GM23248 (cell line): ENCODE measurements around the gene CWC27.

Experiments
- EZH2 ChIP-seq: fragments of 200-600 bp; sonication (generic); IDR thresholded peaks from 2 replicates; pipeline ENCODE4 v1.6.1; 2018; ENCODE audit warnings: antibody characterized with exemption, mild to moderate bottlenecking; ENCODE audit not compliant: insufficient read depth, poor library complexity, severe bottlenecking
- EZH2phosphoT487 ChIP-seq: fragments of 200-600 bp; sonication (generic); IDR thresholded peaks from 2 replicates; pipeline ENCODE4 v1.6.1; 2018; ENCODE audit warnings: antibody characterized with exemption, moderate library complexity, mild to moderate bottlenecking, low read depth; ENCODE audit not compliant: insufficient read depth

DNA sequence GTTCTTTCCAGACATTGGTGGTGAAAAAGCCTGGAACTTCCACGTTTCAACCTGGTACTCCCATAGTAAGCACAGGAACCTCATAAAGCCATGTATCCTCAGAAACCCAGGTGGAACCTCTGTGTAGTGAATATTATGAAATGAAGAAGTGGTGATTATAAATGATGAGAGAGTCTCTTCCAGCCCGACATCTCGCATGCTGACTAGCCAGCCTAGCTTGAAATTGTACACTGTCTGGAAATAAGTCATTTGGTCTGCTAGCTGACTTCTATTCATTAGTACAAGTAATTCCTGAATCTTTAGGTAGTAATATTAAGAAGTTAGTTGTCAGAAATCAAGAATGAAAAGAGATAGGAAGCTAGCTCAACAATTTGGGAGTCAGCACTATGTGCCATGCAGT, 203.3 kb downstream of the CWC27 start:
- TF ChIP-seq EZH2 (no peak), EZH2phosphoT487 (no peak)
